Caki2 (cell line): ENCODE results near the gene ESF1. TPM values are rescaled to one million over a fixed set of nuclear protein-coding genes. Genes with fewer than 3 reads are reported as not detected.
"Not testable (repeated sequence)": the region's sequence is repeated elsewhere in the genome, so short reads cannot be mapped to it uniquely, and the experiment has no call there.

Source experiments
- DNase-seq: peaks from one replicate; pipeline ENCODE4 v3.0.0-alpha.2; 2015; ENCODE audit warnings: low read depth
- in situ Hi-C: cut with HindIII; loops from 2 replicates; pipeline ENCODE4 v1.10.0; 2016; ENCODE audit warnings: low sequenced_read_pairs, low pct_unique_long_range_greater_than_20kb, mixed read lengths
- total RNA-seq: library from RNA; depleted of rRNA; stranded (reverse); fragments of >200 nt; shearing (Covaris generic); gene quantifications from 2 replicates; pipeline ENCODE4 v1.2.3, GENCODE V29; 2014; ENCODE audit warnings: low replicate concordance

ESF1 gene
- total RNA-seq, 1 experiment from 2014 or later, result 8.9 TPM

- DNase-seq, result no peak
- in situ Hi-C loops, result no loop called here
These were observed 31.2 kb downstream of the ESF1 start for GRCh38 chr20:13753436-13754036.

- in situ Hi-C loops, result no loop called here
- DNase-seq, result no peak
These were observed 34.9 kb downstream of the ESF1 start for GRCh38 chr20:13749811-13750210.

- DNase-seq, result peak; percentile 84
- in situ Hi-C loops, result no loop called here
These were observed 38.9 kb downstream of the ESF1 start for GRCh38 chr20:13745784-13746183.

DNA sequence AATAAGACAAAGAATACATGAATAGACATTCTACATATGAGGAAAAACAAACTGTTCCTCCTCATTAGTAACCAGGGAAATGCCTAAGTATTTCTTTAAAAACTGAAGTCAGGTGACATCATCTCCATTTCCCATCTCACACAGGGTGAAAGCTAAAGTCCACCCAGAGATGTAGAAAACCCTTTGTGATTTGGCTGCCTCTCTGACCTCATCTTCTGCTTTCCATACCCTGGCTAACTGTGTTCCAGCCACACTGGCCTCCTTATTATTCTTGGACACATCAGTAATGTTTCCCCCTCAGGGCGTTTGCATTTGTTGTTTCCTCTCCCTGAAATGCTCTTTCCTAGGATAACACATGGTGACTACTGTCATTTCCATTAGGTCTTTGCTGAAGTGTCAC is 40.4 kb downstream of the ESF1 start:
- peak; percentile 47 for DNase-seq

DNA sequence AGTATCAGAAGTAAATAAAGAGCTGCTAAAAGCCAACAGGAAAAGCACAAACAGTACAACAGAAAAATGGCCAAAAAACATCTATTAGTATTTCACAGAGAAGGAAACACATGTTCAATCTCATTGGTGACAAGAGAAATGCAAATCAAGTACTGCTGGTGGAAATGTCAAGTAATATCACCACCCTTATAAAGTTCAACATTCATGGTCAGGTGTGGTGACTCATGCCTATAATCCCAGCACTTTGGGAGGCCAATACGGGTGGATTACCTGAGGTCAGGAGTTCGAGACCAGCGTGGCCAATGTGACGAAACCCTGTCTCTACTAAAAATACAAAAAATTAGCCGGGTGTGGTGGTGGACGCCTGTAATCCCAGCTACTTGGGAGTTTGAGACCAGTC is 42.8 kb downstream of the ESF1 start:
- no peak for DNase-seq

More for the DNA sequence above, 40.4 kb downstream of the ESF1 start:
- in situ Hi-C loops, result no loop called here

DNA sequence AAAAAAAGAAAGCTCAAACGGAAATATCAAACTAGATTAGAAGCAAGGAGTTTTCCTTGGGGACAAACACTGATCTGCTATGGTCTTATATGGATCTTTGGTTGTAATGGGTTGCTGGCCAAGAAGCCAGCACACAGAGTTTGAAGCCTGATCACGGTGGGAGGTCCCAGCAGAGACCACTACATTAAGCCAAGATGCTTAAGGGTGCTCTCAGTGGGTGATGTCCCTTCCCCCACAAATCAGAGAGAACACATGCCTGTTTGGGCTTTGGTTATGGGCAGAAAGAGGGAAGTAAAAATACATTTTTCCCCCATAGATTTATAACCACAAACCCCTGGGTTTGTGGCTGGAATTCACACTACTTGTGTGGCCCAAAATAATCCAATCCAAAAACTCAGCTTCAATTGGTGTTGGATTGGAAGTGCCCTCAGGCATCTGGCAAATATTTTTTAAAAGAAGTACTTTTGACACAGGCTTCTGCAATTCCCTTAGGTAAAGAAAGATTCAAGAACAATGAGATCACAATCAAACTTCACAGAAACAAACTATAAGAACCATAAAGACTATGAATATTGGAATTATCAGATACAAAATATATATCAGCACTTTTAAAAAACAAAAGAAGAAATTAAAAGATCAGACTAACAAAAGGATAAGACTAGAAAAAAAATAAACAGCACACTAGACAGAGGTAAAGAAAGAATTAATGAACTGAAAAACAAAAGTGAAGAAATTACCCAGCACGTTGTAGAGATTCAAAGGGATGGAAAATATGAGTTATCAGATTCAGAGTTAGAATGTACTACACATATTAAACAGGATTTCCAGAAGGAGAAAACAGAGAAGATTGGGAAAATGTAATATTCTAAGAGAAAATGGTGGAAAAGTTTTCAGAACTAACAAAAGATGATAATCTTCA is 44.7 kb downstream of the ESF1 start:
- no peak for DNase-seq
- in situ Hi-C loops, result no loop called here

More for the DNA sequence above, 42.8 kb downstream of the ESF1 start:
- in situ Hi-C loops, result no loop called here

- DNase-seq, in situ Hi-C loops: not testable (repeated sequence)
These were observed 46.5 kb downstream of the ESF1 start for GRCh38 chr20:13738187-13738586.

- DNase-seq, result no peak
- in situ Hi-C loops, result no loop called here
These were observed 48.1 kb downstream of the ESF1 start for GRCh38 chr20:13736436-13737191.

DNA sequence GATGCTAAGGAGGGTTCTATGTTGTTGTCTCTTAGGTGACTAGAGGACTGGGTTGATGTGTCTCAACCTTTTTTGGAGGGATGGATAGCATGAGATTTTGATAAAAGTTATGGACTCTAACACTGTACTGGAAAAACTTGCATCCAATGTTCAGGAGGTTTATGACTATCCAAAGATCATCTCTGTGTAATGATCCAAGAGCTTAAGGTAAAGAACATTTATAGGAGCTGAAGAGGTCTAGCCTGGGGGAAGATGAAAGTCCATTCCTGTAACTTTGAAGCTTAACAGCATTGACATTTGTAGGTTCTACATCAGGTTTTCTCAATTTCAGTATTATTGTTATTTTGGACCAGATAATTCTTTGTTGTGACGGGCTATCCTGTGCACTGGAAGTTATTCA is 48.9 kb downstream of the ESF1 start:
- no peak for DNase-seq
- in situ Hi-C loops, result no loop called here

GRCh38 chr20:13723011-13723410 is 61.7 kb downstream of the ESF1 start:
- DNase-seq, result no peak
- in situ Hi-C loops, result no loop called here

DNA sequence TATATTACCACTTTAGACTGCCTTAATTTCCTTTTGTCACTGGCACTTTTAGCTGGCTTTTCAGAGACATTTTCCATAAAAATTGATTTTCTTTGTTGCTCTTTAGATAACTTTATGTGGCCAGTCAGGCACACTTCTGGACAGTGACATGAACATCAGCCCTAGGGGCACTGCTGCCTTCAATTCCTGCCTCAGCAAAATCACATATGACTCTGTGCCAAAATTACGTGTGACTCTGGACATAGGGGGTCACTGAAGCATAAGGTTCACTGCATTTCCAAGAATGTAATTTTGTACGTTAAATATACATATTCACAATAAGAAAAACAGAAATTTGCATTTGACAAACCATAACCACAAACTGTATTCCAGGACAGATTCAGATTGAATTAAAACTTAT is 66.5 kb downstream of the ESF1 start:
- DNase-seq, result no peak
- in situ Hi-C loops, result no loop called here

GRCh38 chr20:13717631-13718044 is 67.1 kb downstream of the ESF1 start:
- no peak for DNase-seq
- in situ Hi-C loops, result no loop called here

GRCh38 chr20:13715171-13715570 is 69.5 kb downstream of the ESF1 start:
- DNase-seq, result no peak
- in situ Hi-C loops, result no loop called here

DNA sequence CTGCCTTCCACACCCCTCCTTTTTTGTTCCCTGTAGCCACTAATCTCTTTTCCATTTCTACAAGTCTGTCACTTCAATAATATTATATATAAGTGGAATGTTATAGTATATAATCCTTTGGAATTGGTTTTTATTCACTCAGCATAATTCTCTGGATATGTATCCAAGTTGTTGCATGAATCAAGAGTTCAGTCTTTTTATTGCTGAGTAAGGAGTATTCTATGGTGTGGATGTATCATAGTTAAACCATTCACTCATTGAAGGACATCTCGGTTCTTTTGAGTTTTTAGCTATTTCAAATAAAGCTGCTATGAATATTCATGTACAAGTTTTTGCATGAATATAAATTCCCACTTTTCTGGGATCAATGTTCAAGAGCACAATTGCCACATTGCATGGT is 76.5 kb downstream of the ESF1 start:
- DNase-seq, result no peak
- in situ Hi-C loops, result no loop called here

- in situ Hi-C loops, result no loop called here
These were observed 81.5 kb downstream of the ESF1 start for GRCh38 chr20:13703265-13703664.

GRCh38 chr20:13701486-13701885 is 83.2 kb downstream of the ESF1 start:
- in situ Hi-C loops, result no loop called here
- DNase-seq, result no peak

More at GRCh38 chr20:13703265-13703664, 81.5 kb downstream of the ESF1 start:
- DNase-seq, result no peak

GRCh38 chr20:13700761-13701160 is 84.0 kb downstream of the ESF1 start:
- no peak for DNase-seq
- in situ Hi-C loops, result no loop called here

DNA sequence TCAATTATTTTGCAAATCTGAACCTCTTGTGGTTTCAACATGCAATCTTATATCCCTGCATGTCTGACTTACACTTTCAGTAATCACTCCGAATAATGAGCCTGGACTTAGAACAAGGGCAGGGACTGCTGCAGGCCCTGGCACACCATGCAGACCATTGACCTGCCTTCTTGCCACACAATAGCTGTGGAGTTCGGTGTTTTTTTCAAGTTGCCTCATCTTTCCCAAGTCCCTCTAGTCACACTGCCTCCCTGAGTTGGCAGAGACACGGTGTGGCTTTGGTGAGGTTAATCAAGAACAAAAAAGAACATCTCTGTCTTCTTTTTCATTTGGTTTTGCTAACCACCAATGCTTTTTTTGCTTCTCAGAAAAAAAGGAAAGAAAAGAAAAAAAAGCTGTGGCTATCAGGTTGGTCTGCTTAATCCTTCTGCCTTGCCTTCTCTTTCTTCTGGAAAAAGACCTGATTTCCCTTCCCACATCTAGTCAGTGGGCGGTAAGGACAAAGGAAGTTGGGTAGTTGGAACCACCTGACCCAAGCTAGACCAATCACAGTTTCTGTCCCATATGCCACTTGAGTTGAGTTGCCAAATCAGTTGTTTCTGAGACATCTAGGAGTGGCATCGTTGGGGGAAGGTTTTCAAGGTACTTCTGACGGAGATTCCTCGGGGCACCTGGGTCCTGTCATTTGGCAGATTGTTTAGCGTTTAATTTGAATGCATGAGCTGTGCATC is 90.1 kb downstream of the ESF1 start:
- in situ Hi-C loops, result no loop called here
- DNase-seq, result no peak
